H1 (cell line): Measurements from ENCODE around the gene OR52A5. TPM values are rescaled to one million over a fixed set of nuclear protein-coding genes. Genes with fewer than 3 reads are reported as not detected.
"Not testable (repeated sequence)": the region's sequence is repeated elsewhere in the genome, so short reads cannot be mapped to it uniquely, and the experiment has no call there.

Source experiments
- CTCF ChIA-PET: fragments of 300-600 bp; sonication (Branson Sonifier 250); formaldehyde crosslinking; loops from one replicate; lab custom pipeline; 2021; ENCODE audit not compliant: partially characterized antibody; lab: Charles Lee
- POLR2A ChIA-PET: fragments of 300-600 bp; sonication (Branson Sonifier 250); formaldehyde crosslinking; loops from one replicate; lab custom pipeline; 2021; ENCODE audit warnings: inconsistent platforms; ENCODE audit not compliant: partially characterized antibody; lab: Charles Lee
- DNase-seq, 2 experiments: peaks; one replicate each; pipeline versions ENCODE4 v3.0.0 to v3.0.0-alpha.2; 2010 to 2022; ENCODE audit warnings: low spot score in 2 of 2, low read depth in 1 of 2, mixed read lengths in 1 of 2
- FAIRE-seq: peaks from 2 replicates; lab custom pipeline; 2011; peaks lifted over from hg19 to GRCh38; lab: Jason Lieb, UNC
- H2AFZ ChIP-seq: 2 replicates; pipeline ENCODE4 v1.8.1; 2012; ENCODE audit warnings: low read length, inconsistent platforms
- H2AK5ac ChIP-seq: 2 replicates; pipeline ENCODE4 v1.6.1; 2013; ENCODE audit warnings: low read depth, low read length
- H2BK120ac ChIP-seq: replicated peaks from 2 replicates; pipeline ENCODE3; 2013; ENCODE audit warnings: low read depth, low read length, inconsistent platforms
- H2BK12ac ChIP-seq: 2 replicates; pipeline ENCODE4 v1.6.1; 2013; ENCODE audit warnings: low read depth, low read length
- H2BK15ac ChIP-seq: 2 replicates; pipeline ENCODE4 v1.6.1; 2013; ENCODE audit warnings: low read length
- H2BK20ac ChIP-seq: 2 replicates; pipeline ENCODE4 v1.6.1; 2013; ENCODE audit warnings: low read length
- H2BK5ac ChIP-seq: 2 replicates; pipeline ENCODE4 v1.6.1; 2013; ENCODE audit warnings: low read depth, low read length
- H3K14ac ChIP-seq: 2 replicates; pipeline ENCODE4 v1.6.1; 2013; ENCODE audit warnings: inconsistent platforms; ENCODE audit not compliant: insufficient read length
- H3K18ac ChIP-seq: 2 replicates; pipeline ENCODE4 v1.6.1; 2013; ENCODE audit warnings: low read length; ENCODE audit errors: extremely low read depth
- H3K23ac ChIP-seq: 2 replicates; pipeline ENCODE4 v1.6.1; 2013; ENCODE audit warnings: inconsistent platforms; ENCODE audit not compliant: insufficient read length
- H3K23me2 ChIP-seq: 2 replicates; pipeline ENCODE4 v1.6.1; 2013; ENCODE audit warnings: low read depth, low read length
- H3K27ac ChIP-seq: 2 replicates; pipeline ENCODE4 v1.6.1; 2011; ENCODE audit warnings: low read depth, low read length, inconsistent platforms
- H3K27me3 ChIP-seq, 4 experiments: replicated peaks in 1 of 4; 1 replicate in 1 of 4; 2 replicates in 3 of 4; pipeline versions ENCODE4 v1.6.1 to v1.8.1; 2011 to 2013; ENCODE audit warnings: low read length in 3 of 4, mild to moderate bottlenecking in 3 of 4, inconsistent platforms in 2 of 4, mixed read lengths in 2 of 4, moderate library complexity in 1 of 4; ENCODE audit not compliant: control insufficient read depth in 3 of 4, insufficient read depth in 3 of 4; ENCODE audit errors: extremely low read depth in 1 of 4
- H3K36me3 ChIP-seq, 4 experiments: 2 replicates each; pipeline versions ENCODE4 v1.6.1 to v1.8.1; 2011 to 2013; ENCODE audit warnings: mild to moderate bottlenecking in 4 of 4, low read length in 3 of 4, moderate library complexity in 2 of 4, control low read depth in 1 of 4, inconsistent platforms in 1 of 4; ENCODE audit not compliant: insufficient read depth in 4 of 4, control insufficient read depth in 2 of 4
- H3K4ac ChIP-seq: replicated peaks from 2 replicates; pipeline ENCODE3; 2013; ENCODE audit warnings: low read length, low read depth, mixed read lengths, inconsistent platforms; ENCODE audit not compliant: insufficient read length
- H3K4me1 ChIP-seq, 4 experiments: replicated peaks in 1 of 4; 1 replicate in 1 of 4; 2 replicates in 3 of 4; pipeline versions ENCODE4 v1.6.1 to v1.8.1; 2011 to 2013; ENCODE audit warnings: low read length in 3 of 4, inconsistent platforms in 2 of 4, mixed read lengths in 1 of 4; ENCODE audit not compliant: insufficient read depth in 4 of 4, control insufficient read depth in 3 of 4
- H3K4me2 ChIP-seq, 2 experiments: 2 replicates each; pipeline versions ENCODE4 v1.6.1 to v1.8.1; 2011 to 2013; ENCODE audit warnings: low read depth in 2 of 2, low read length in 2 of 2, control low read depth in 1 of 2, inconsistent platforms in 1 of 2, mild to moderate bottlenecking in 1 of 2; ENCODE audit not compliant: insufficient read depth in 1 of 2
- H3K4me3 ChIP-seq, 4 experiments: fragments of 200-600, 300-600 bp in 1 of 4; sonication (generic), shearing (Covaris generic), sonication (Bioruptor Twin) in 1 of 4; 2 replicates each; pipeline versions ENCODE4 v1.5.1 to v1.8.1; 2011 to 2016; ENCODE audit warnings: low read length in 4 of 4, low read depth in 3 of 4, control low read depth in 2 of 4, inconsistent platforms in 2 of 4, mild to moderate bottlenecking in 2 of 4, mixed read lengths in 1 of 4, moderate library complexity in 1 of 4; ENCODE audit not compliant: insufficient read depth in 2 of 4; ENCODE audit errors: extremely low read depth in 1 of 4
- H3K56ac ChIP-seq: replicated peaks from 2 replicates; pipeline ENCODE3; 2013; ENCODE audit warnings: low read depth, mild to moderate bottlenecking, mixed read lengths, low read length, inconsistent platforms; ENCODE audit not compliant: insufficient read length
- H3K79me1 ChIP-seq: 2 replicates; pipeline ENCODE4 v1.6.1; 2013; ENCODE audit warnings: low read depth, low read length, control low read depth
- H3K79me2 ChIP-seq, 2 experiments: 2 replicates each; pipeline versions ENCODE4 v1.6.1 to v1.8.1; 2012 to 2013; ENCODE audit warnings: low read length in 2 of 2, mild to moderate bottlenecking in 2 of 2, inconsistent platforms in 1 of 2; ENCODE audit not compliant: insufficient read depth in 2 of 2, control insufficient read depth in 1 of 2
- H3K9ac ChIP-seq, 4 experiments: replicated peaks in 1 of 4; 1 replicate in 1 of 4; 2 replicates in 3 of 4; pipeline versions ENCODE4 v1.6.1 to v1.8.1; 2011 to 2013; ENCODE audit warnings: low read depth in 3 of 4, low read length in 3 of 4, control low read depth in 2 of 4, mild to moderate bottlenecking in 2 of 4, moderate library complexity in 2 of 4, inconsistent platforms in 1 of 4; ENCODE audit errors: extremely low read depth in 1 of 4
- H3K9me3 ChIP-seq, 2 experiments: 2 replicates each; pipeline versions ENCODE4 v1.6.1 to v1.8.1; 2012 to 2013; ENCODE audit warnings: mild to moderate bottlenecking in 2 of 2, moderate library complexity in 2 of 2, control low read depth in 1 of 2, inconsistent platforms in 1 of 2, low read depth in 1 of 2, low read length in 1 of 2, mixed read lengths in 1 of 2; ENCODE audit not compliant: insufficient read depth in 2 of 2
- H4K20me1 ChIP-seq, 2 experiments: replicated peaks in 1 of 2; 2 replicates each; pipeline versions ENCODE3 to v1.8.1; 2011 to 2013; ENCODE audit warnings: inconsistent platforms in 2 of 2, low read length in 2 of 2, mild to moderate bottlenecking in 1 of 2; ENCODE audit not compliant: insufficient read depth in 2 of 2, control insufficient read depth in 1 of 2
- H4K5ac ChIP-seq: 2 replicates; pipeline ENCODE4 v1.6.1; 2013; ENCODE audit warnings: low read length, low read depth, mixed read lengths, inconsistent platforms; ENCODE audit not compliant: insufficient read length
- H4K8ac ChIP-seq: 2 replicates; pipeline ENCODE4 v1.8.0; 2013; ENCODE audit warnings: mild to moderate bottlenecking, moderate library complexity, low read length, inconsistent platforms; ENCODE audit not compliant: insufficient read depth; ENCODE audit errors: extremely low read depth
- H4K91ac ChIP-seq: replicated peaks from 2 replicates; pipeline ENCODE3; 2013; ENCODE audit warnings: low read length, mixed read lengths, inconsistent platforms; ENCODE audit not compliant: insufficient read length
- WGBS, 2 experiments: shearing (Covaris generic) in 1 of 2; methylation state at CpG; one replicate each; pipeline versions ENCODE4 v1.1.6 to v1.1.7; 2013 to 2015; ENCODE audit warnings: low lambda C conversion rate in 2 of 2, mixed read lengths in 2 of 2, inconsistent platforms in 1 of 2, low coverage in 1 of 2, missing lambda C conversion rate in 1 of 2; ENCODE audit not compliant: insufficient replicate concordance in 2 of 2, insufficient coverage in 1 of 2, insufficient read length in 1 of 2; ENCODE audit errors: extremely low coverage in 1 of 2, missing lambda C conversion rate in 1 of 2; 5-methylcytosine and 5-hydroxymethylcytosine counted together
- polyA plus RNA-seq, 7 experiments: library from polyadenylated mRNA; depleted of rRNA in 3 of 7; stranded (reverse) in 5 of 7; unstranded in 2 of 7; fragments of >200 nt in 5 of 7; fragments of 200-250 nt in 2 of 7; gene quantifications; 1 replicate in 5 of 7; 2 replicates in 1 of 7; 4 replicates in 1 of 7; pipeline versions ENCODE4 v1.2.1 to v1.2.3, GENCODE V29; 2011 to 2013; ENCODE audit warnings: missing spikeins in 2 of 7, mixed read lengths in 2 of 7
- total RNA-seq: library from RNA; stranded (reverse); fragmentation: NEBNext Ultra II Directional; extraction: Animal tissue kit (Norgen Biotek cat#: 25700); gene quantifications from 2 replicates; pipeline ENCODE4 v1.2.1, GENCODE V29; 2021

OR52A5 gene
- total and polyA plus RNA-seq, 2 of the 8 experiments (the other 6 are each of a cell fraction or from before 2014, with no cell fraction given), result 0.02 to 0.11 TPM

DNA sequence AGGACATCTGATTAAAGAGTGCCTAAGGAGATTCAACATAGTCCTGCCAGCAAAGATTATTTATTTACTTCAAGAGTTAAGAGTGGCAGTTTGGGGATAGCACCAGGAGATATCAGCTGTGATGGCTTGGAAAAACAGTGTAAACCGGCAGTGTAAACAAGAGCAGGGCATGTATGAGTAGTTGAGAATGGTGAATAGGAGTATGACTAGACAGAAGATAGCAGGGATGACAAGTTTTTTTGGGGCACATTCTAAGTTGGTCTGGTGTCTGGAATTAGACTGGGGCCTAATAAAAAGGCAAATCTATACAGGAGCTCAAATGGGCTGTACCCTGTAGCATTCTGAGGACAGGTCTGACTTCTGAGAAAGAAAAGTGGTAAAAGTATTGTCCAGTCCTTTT, 22.9 kb upstream of the OR52A5 start:
- H3K36me3 ChIP-seq, POLR2A ChIA-PET, H2AFZ ChIP-seq, H2BK5ac ChIP-seq, H3K4ac ChIP-seq, DNase-seq, H3K18ac ChIP-seq, H3K4me3 ChIP-seq, H3K23me2 ChIP-seq, H4K8ac ChIP-seq, H2BK15ac ChIP-seq, H3K79me2 ChIP-seq, H3K79me1 ChIP-seq, H3K9ac ChIP-seq, FAIRE-seq, H2BK20ac ChIP-seq, H3K9me3 ChIP-seq, H4K20me1 ChIP-seq, H3K27me3 ChIP-seq, H3K14ac ChIP-seq, CTCF ChIA-PET, H3K4me1 ChIP-seq, H2BK12ac ChIP-seq, H2BK120ac ChIP-seq, H3K56ac ChIP-seq, H4K5ac ChIP-seq, H4K91ac ChIP-seq, H3K4me2 ChIP-seq, H3K27ac ChIP-seq, H2AK5ac ChIP-seq, H3K23ac ChIP-seq: not testable (repeated sequence)
- no CpG with 5 or more reads among the region's 1 CpG for whole genome bisulfite sequencing, 2 experiments

DNA sequence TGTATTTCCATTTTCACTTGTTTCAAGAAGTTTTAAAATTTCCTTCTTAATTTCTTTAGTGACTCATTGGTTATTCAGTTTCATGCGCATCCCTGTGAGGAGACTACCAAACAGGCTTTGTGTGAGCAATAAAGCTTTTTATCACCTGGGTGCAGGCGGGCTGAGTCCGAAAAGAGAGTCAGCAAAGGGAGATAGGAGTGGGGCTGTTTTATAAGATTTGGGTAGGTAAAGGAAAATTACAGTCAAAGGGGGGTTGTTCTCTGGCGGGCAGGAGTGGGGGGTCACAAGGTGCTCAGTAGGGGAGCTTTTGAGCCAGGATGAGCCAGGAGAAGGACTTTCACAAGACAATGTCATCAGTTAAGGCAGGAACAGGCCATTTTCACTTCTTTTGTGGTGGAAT, 22.1 kb upstream of the OR52A5 start:
- H2AK5ac ChIP-seq, POLR2A ChIA-PET, H3K79me2 ChIP-seq, DNase-seq, H3K79me1 ChIP-seq, H2BK12ac ChIP-seq, H4K20me1 ChIP-seq, H2BK5ac ChIP-seq, H3K9me3 ChIP-seq, H3K4me1 ChIP-seq, FAIRE-seq, H4K91ac ChIP-seq, H3K4ac ChIP-seq, H3K14ac ChIP-seq, H2BK20ac ChIP-seq, H2BK15ac ChIP-seq, H4K5ac ChIP-seq, H3K4me2 ChIP-seq, H4K8ac ChIP-seq, H3K56ac ChIP-seq, H3K23me2 ChIP-seq, H3K27ac ChIP-seq, H3K4me3 ChIP-seq, H3K36me3 ChIP-seq, H3K18ac ChIP-seq, H3K27me3 ChIP-seq, H3K23ac ChIP-seq, CTCF ChIA-PET, H2AFZ ChIP-seq, H2BK120ac ChIP-seq, H3K9ac ChIP-seq: not testable (repeated sequence)
- WGBS, 2 experiments, result 90% methylated on average over 4 of the region's 4 CpGs; no CpG with 5 or more reads in 1 of the 2 experiments
